MCF 10A (cell line): Measurements from ENCODE around the gene ABCA1. TPM values are rescaled to one million over a fixed set of nuclear protein-coding genes. Genes with fewer than 3 reads are reported as not detected.

Experiments used
- BruUV-seq: library from RNA; stranded (reverse); fragments of 400-500 nt; replicated peaks from 2 replicates; lab custom pipeline; 2021; lab: Mats Ljungman, UMichigan
- CTCF ChIA-PET: fragments of 300-600 bp; sonication (Branson Sonifier 250); formaldehyde crosslinking; extraction: SDS; loops from one replicate; lab custom pipeline; 2021; ENCODE audit warnings: antibody characterized with exemption, inconsistent platforms; lab: Yijun Ruan, JAX
- POLR2A ChIA-PET: fragments of 300-600, 350-650 bp; sonication (Branson Sonifier 250); formaldehyde crosslinking; extraction: SDS; loops from one replicate; lab custom pipeline; 2020; ENCODE audit warnings: antibody characterized with exemption, inconsistent platforms; lab: Yijun Ruan, JAX
- DNase-seq: peaks from one replicate; pipeline ENCODE4 v3.0.0-alpha.2; 2018; ENCODE audit not compliant: unreplicated experiment
- H3K27ac Mint-ChIP-seq: one replicate; pipeline ENCODE4 v1.8.0; 2022; ENCODE audit warnings: mild to moderate bottlenecking, low read depth, mixed read lengths; ENCODE audit not compliant: unreplicated experiment
- H3K27me3 Mint-ChIP-seq: one replicate; pipeline ENCODE4 v1.8.0; 2022; ENCODE audit warnings: mixed read lengths; ENCODE audit not compliant: insufficient read depth, unreplicated experiment
- H3K36me3 Mint-ChIP-seq: one replicate; pipeline ENCODE4 v1.8.0; 2022; ENCODE audit warnings: mild to moderate bottlenecking, moderate library complexity, mixed read lengths; ENCODE audit not compliant: insufficient read depth, unreplicated experiment
- H3K4me1 Mint-ChIP-seq: one replicate; pipeline ENCODE4 v1.8.0; 2022; ENCODE audit warnings: mixed read lengths; ENCODE audit not compliant: insufficient read depth, unreplicated experiment
- H3K4me3 Mint-ChIP-seq: one replicate; pipeline ENCODE4 v1.8.0; 2022; ENCODE audit warnings: mild to moderate bottlenecking, moderate library complexity, mixed read lengths; ENCODE audit not compliant: unreplicated experiment
- H3K9me3 Mint-ChIP-seq: one replicate; pipeline ENCODE4 v1.8.0; 2022; ENCODE audit warnings: mixed read lengths; ENCODE audit not compliant: unreplicated experiment
- CTCF ChIP-seq: fragments of 200-600 bp; IDR thresholded peaks from one replicate; pipeline ENCODE4 v1.8.0; 2022; ENCODE audit warnings: antibody characterized with exemption, mild to moderate bottlenecking; ENCODE audit not compliant: unreplicated experiment
- intact Hi-C: fragments of 100-400 bp; cut with micrococcal nuclease; formaldehyde crosslinking; loops from 2 replicates; pipeline ENCODE4 v1.14.1; 2022
- total RNA-seq: library from RNA; stranded (reverse); gene quantifications from 2 replicates; pipeline ENCODE4 v1.2.3, GENCODE V29; 2022

ABCA1 gene
- total RNA-seq, 1 experiment from 2014 or later, result 0.28 TPM

GRCh38 chr9:104826911-104827310 is 101.0 kb downstream of the ABCA1 start:
- H3K36me3 Mint-ChIP-seq, result no peaks in the 10 kb centered on the region
- no peaks in the 10 kb centered on the region for H3K9me3 Mint-ChIP-seq
- H3K27me3 Mint-ChIP-seq, result no peaks in the 10 kb centered on the region
- H3K4me1 Mint-ChIP-seq, result peaks cover 19% of the 10 kb centered on the region
- H3K27ac Mint-ChIP-seq, result no peak overlapping the region
- no peak overlapping the region for H3K4me3 Mint-ChIP-seq
- ChIA-PET CTCF (interaction anchor here (0.7 to 1.0 kb wide), 3 partner anchors 10 to 163 kb away, joined by 3 read pairs; no protein-coding TSS in a partner anchor), POLR2A (no interaction called here)
- TF ChIP-seq CTCF, result no peak
- no TSS peak for BruUV-seq
- no peak for DNase-seq
- intact Hi-C loops, result no loop called here

GRCh38 chr9:104826079-104826775 is 101.7 kb downstream of the ABCA1 start:
- Mint-ChIP-seq H3K4me1 (peaks cover 13% of the 10 kb centered on the region), H3K4me3 (no peak overlapping the region), H3K36me3 (peaks cover 1% of the 10 kb centered on the region), H3K27ac (no peak overlapping the region), H3K27me3 (no peaks in the 10 kb centered on the region), H3K9me3 (no peaks in the 10 kb centered on the region)
- TF ChIP-seq CTCF, result no peak
- ChIA-PET POLR2A (no interaction called here), CTCF (interaction anchor here (0.7 to 1.0 kb wide), 3 partner anchors 9 to 37 kb away, joined by 3 read pairs; no protein-coding TSS in a partner anchor)
- BruUV-seq, result no TSS peak
- DNase-seq, result no peak
- intact Hi-C loops, result no loop called here

- no peak for TF ChIP-seq CTCF
- H3K9me3 Mint-ChIP-seq, result no peaks in the 10 kb centered on the region
- CTCF ChIA-PET, result interaction anchor here (0.7 kb wide), 1 partner anchor 43 kb away, joined by 3 read pairs; no protein-coding TSS in a partner anchor
- DNase-seq, result no peak
- peaks cover 6% of the 10 kb centered on the region for H3K36me3 Mint-ChIP-seq
- POLR2A ChIA-PET, result no interaction called here
- intact Hi-C loops, result no loop called here
- no peak overlapping the region for H3K4me3 Mint-ChIP-seq
- H3K4me1 Mint-ChIP-seq, result no peaks in the 10 kb centered on the region
- no TSS peak for BruUV-seq
- H3K27me3 Mint-ChIP-seq, result no peaks in the 10 kb centered on the region
- no peak overlapping the region for H3K27ac Mint-ChIP-seq
Measured at GRCh38 chr9:104820336-104820735, 107.6 kb downstream of the ABCA1 start.

GRCh38 chr9:104819033-104819432 is 108.9 kb downstream of the ABCA1 start:
- DNase-seq, result no peak
- no peaks in the 10 kb centered on the region for H3K9me3 Mint-ChIP-seq
- no peak overlapping the region for H3K4me3 Mint-ChIP-seq
- POLR2A ChIA-PET, result no interaction called here
- H3K27ac Mint-ChIP-seq, result no peak overlapping the region
- H3K27me3 Mint-ChIP-seq, result no peaks in the 10 kb centered on the region
- H3K4me1 Mint-ChIP-seq, result no peaks in the 10 kb centered on the region
- H3K36me3 Mint-ChIP-seq, result peaks cover 6% of the 10 kb centered on the region
- TF ChIP-seq CTCF, result no peak
- intact Hi-C loops, result no loop called here
- no TSS peak for BruUV-seq
- CTCF ChIA-PET, result no interaction called here
